Adipocyte (in vitro differentiated cells): Measurements from ENCODE around the gene PRMT7.
A peak's percentile ranks its signal among the peaks of the same experiment; 100 is the strongest.

Experiments used
- DNase-seq: peaks from one replicate; pipeline ENCODE4 v3.0.0-alpha.2; 2015; ENCODE audit warnings: low read depth
- H3K27me3 ChIP-seq: replicated peaks from 2 replicates; pipeline ENCODE4 v1.7.0; 2013; ENCODE audit warnings: mild to moderate bottlenecking, low read length, moderate library complexity; ENCODE audit not compliant: control insufficient read depth, insufficient read depth
- H3K36me3 ChIP-seq: 2 replicates; pipeline ENCODE4 v1.7.0; 2013; ENCODE audit warnings: low read length, mild to moderate bottlenecking, moderate library complexity; ENCODE audit not compliant: control insufficient read depth, insufficient read depth, severe bottlenecking
- H3K4me1 ChIP-seq: 2 replicates; pipeline ENCODE4 v1.7.0; 2013; ENCODE audit warnings: mild to moderate bottlenecking, low read length, moderate library complexity; ENCODE audit not compliant: control insufficient read depth, insufficient read depth
- H3K4me3 ChIP-seq: 2 replicates; pipeline ENCODE4 v1.7.0; 2013; ENCODE audit warnings: mild to moderate bottlenecking, low read length, moderate library complexity
- H3K9ac ChIP-seq: 2 replicates; pipeline ENCODE4 v1.7.0; 2013; ENCODE audit warnings: mild to moderate bottlenecking, low read length, moderate library complexity
- H3K9me3 ChIP-seq: 2 replicates; pipeline ENCODE4 v1.7.0; 2013; ENCODE audit warnings: mild to moderate bottlenecking, low read length, moderate library complexity; ENCODE audit not compliant: control insufficient read depth

Gene PRMT7

GRCh38 chr16:68273896-68274295 is 36.9 kb upstream of the PRMT7 start:
- Histone ChIP-seq H3K27me3 (no peaks in the 10 kb centered on the region), H3K9me3 (no peaks in the 10 kb centered on the region), H3K36me3 (peaks cover 66% of the 10 kb centered on the region), H3K4me1 (peaks cover 70% of the 10 kb centered on the region), H3K9ac (no peak overlapping the region), H3K4me3 (no peak overlapping the region)
- no peak for DNase-seq

GRCh38 chr16:68274441-68274840 is 36.4 kb upstream of the PRMT7 start:
- peaks cover 68% of the 10 kb centered on the region for H3K4me1 ChIP-seq
- no peak for DNase-seq
- H3K4me3 ChIP-seq: no peak overlapping the region
- no peaks in the 10 kb centered on the region for H3K27me3 ChIP-seq
- no peak overlapping the region for H3K9ac ChIP-seq
- peaks cover 66% of the 10 kb centered on the region for H3K36me3 ChIP-seq
- H3K9me3 ChIP-seq: no peaks in the 10 kb centered on the region

GRCh38 chr16:68275611-68276191 is 35.1 kb upstream of the PRMT7 start:
- H3K4me3 ChIP-seq: peak overlapping the region; percentile 50
- peaks cover 67% of the 10 kb centered on the region for H3K36me3 ChIP-seq
- H3K27me3 ChIP-seq: no peaks in the 10 kb centered on the region
- H3K9ac ChIP-seq: peak overlapping the region; percentile 87
- DNase-seq: no peak
- H3K9me3 ChIP-seq: no peaks in the 10 kb centered on the region
- peaks cover 73% of the 10 kb centered on the region for H3K4me1 ChIP-seq

GRCh38 chr16:68276223-68276622 is 34.6 kb upstream of the PRMT7 start:
- peaks cover 64% of the 10 kb centered on the region for H3K36me3 ChIP-seq
- peak overlapping the region; percentile 50 for H3K4me3 ChIP-seq
- peaks cover 73% of the 10 kb centered on the region for H3K4me1 ChIP-seq
- no peaks in the 10 kb centered on the region for H3K9me3 ChIP-seq
- no peak for DNase-seq
- H3K27me3 ChIP-seq: no peaks in the 10 kb centered on the region
- H3K9ac ChIP-seq: peak overlapping the region; percentile 87

GRCh38 chr16:68279726-68280558 is 30.9 kb upstream of the PRMT7 start:
- H3K36me3 ChIP-seq: peaks cover 52% of the 10 kb centered on the region
- no peak overlapping the region for H3K4me3 ChIP-seq
- H3K9me3 ChIP-seq: no peaks in the 10 kb centered on the region
- no peaks in the 10 kb centered on the region for H3K27me3 ChIP-seq
- H3K9ac ChIP-seq: peak overlapping the region; percentile 86
- no peak for DNase-seq
- peaks cover 75% of the 10 kb centered on the region for H3K4me1 ChIP-seq

- Histone ChIP-seq H3K36me3 (peaks cover 56% of the 10 kb centered on the region), H3K27me3 (no peaks in the 10 kb centered on the region), H3K9me3 (no peaks in the 10 kb centered on the region), H3K4me1 (peaks cover 76% of the 10 kb centered on the region), H3K9ac (peak overlapping the region; percentile 86), H3K4me3 (no peak overlapping the region)
- DNase-seq: no peak
These were observed 29.3 kb upstream of the PRMT7 start for GRCh38 chr16:68281368-68282063.

- Histone ChIP-seq H3K27me3 (no peaks in the 10 kb centered on the region), H3K36me3 (peaks cover 61% of the 10 kb centered on the region), H3K4me3 (no peak overlapping the region), H3K4me1 (peaks cover 75% of the 10 kb centered on the region), H3K9ac (peak overlapping the region; percentile 86), H3K9me3 (no peaks in the 10 kb centered on the region)
- DNase-seq: no peak
These were observed 28.8 kb upstream of the PRMT7 start for GRCh38 chr16:68282064-68282452.

GRCh38 chr16:68283346-68283745 is 27.5 kb upstream of the PRMT7 start:
- no peak for DNase-seq

GRCh38 chr16:68283801-68284598 is 26.8 kb upstream of the PRMT7 start:
- H3K36me3 ChIP-seq: peaks cover 63% of the 10 kb centered on the region
- H3K9ac ChIP-seq: peak overlapping the region; percentile 86
- peaks cover 93% of the 10 kb centered on the region for H3K4me1 ChIP-seq
- H3K4me3 ChIP-seq: peak overlapping the region; percentile 35
- no peaks in the 10 kb centered on the region for H3K9me3 ChIP-seq
- H3K27me3 ChIP-seq: no peaks in the 10 kb centered on the region
- DNase-seq: peak; percentile 75

More at GRCh38 chr16:68283346-68283745, 27.5 kb upstream of the PRMT7 start:
- H3K9ac ChIP-seq: peak overlapping the region; percentile 86
- H3K27me3 ChIP-seq: no peaks in the 10 kb centered on the region
- no peak overlapping the region for H3K4me3 ChIP-seq
- no peaks in the 10 kb centered on the region for H3K9me3 ChIP-seq
- peaks cover 64% of the 10 kb centered on the region for H3K36me3 ChIP-seq
- peaks cover 88% of the 10 kb centered on the region for H3K4me1 ChIP-seq

- Histone ChIP-seq H3K9ac (peak overlapping the region; percentile 83), H3K4me3 (no peak overlapping the region), H3K27me3 (no peaks in the 10 kb centered on the region), H3K4me1 (peaks cover 94% of the 10 kb centered on the region), H3K9me3 (no peaks in the 10 kb centered on the region), H3K36me3 (peaks cover 63% of the 10 kb centered on the region)
- DNase-seq: no peak
These were observed 26.0 kb upstream of the PRMT7 start for GRCh38 chr16:68284847-68285246.
